ENCODE results near the gene UBE3B.

Gene UBE3B

DNA sequence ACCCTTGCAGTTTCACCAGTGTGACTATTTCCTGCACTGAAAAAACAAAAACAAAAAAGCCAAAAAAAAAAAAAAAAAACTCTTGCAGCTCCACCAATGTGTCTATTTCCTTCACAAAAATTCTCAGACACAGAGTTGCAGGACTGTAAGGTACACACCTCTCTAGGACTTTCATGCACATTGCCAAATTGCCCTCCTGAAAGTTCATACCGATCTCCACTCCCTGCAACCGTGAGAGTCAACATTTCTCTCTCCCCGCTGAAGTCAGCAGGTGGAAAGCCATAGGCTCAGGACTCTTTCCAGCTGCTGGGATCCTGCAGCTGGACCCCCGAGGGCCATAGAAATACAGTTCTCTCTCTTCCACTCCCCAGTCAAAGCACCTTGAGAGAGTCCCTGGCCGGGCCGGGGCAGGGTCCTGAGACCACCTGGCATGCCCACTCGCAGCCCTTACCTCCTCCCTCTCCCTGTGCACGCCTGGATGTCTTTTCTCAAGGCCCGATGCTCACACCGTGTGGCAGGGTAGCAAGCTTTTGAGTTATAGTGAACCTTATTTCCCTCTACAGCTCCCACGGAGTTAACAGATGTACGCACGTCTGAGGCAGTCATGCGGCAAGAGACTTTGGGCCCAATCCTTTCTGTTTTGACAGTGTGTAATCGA is 72.3 kb downstream of the UBE3B start:
- no peak for DNase-seq (ENCODE audit: low read depth in 4 of 4, low spot score in 1 of 4)

GRCh38 chr12:109550281-109550680 is 72.8 kb downstream of the UBE3B start:
- no peak for DNase-seq (ENCODE audit: low read depth in 4 of 4, low spot score in 1 of 4)

DNA sequence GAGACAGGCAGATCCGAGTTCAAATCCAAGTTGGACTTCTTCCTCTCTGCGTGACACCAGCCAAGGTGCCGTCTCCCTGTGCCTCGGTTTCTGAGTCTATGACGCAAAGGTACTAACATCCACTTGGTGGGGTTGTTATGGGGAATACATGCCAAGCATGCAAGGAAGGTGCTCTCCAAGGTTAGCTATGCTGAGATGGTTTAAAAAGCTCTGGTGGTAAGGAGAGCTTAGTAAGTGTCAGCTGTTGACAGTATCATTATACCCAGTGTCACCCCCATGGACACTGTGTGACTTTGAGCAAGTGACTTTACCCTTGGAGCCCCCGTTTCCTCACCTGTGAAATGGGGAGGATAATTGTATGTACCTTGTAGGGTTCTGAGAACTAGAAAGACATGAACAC is 73.7 kb downstream of the UBE3B start:
- no peak for DNase-seq (ENCODE audit: low read depth in 4 of 4, low spot score in 1 of 4)

DNA sequence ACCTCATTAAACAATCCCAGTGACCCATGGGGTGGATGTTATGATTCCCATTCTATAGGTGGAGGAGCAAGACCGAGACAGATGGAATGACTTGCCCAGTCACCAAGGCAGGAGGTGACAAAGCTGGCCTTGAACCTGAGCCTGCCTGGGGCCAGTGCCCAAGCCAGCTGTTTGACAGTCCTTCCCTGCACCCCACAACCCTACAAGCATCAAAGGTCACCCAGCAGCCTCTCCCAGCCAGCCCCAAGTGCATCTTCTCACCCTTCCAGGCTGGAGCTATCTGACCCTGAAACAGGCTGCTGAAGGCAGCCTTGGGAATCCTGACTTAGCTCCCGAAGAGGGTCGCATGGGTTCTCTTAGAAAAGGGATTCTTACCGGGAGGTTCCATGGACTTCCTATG is 75.5 kb downstream of the UBE3B start:
- no peak for DNase-seq (ENCODE audit: low read depth in 4 of 4, low spot score in 1 of 4)

DNA sequence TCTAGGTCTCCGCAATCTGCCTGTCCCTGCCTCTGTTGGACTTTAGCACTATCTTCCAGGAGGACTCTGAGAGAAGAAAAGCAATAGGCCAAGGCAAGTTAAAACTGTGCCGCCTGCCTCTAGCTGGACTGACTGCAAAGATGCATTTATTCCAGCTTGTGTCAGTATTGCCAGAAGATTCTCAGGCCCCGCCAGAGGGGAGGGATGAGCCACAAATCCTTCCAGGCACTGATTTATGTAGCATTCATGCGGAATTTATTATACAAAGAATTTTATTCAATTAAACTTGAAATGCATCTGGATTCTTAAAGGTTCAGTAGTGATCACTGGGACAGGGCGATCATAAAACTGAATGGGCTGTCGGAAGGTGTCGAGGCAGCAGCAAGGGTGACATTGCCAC is 76.0 kb downstream of the UBE3B start:
- no peak for DNase-seq (ENCODE audit: low read depth in 4 of 4, low spot score in 1 of 4)

GRCh38 chr12:109553906-109554500 is 76.6 kb downstream of the UBE3B start:
- DNase-seq (ENCODE audit: low read depth in 4 of 4, low spot score in 1 of 4), result no peak

- no peak for DNase-seq (ENCODE audit: low read depth in 4 of 4, low spot score in 1 of 4)
Observed at GRCh38 chr12:109554761-109555160, 77.3 kb downstream of the UBE3B start.

- no peak for DNase-seq (ENCODE audit: low read depth in 4 of 4, low spot score in 1 of 4)
Observed at GRCh38 chr12:109555431-109556315, 78.2 kb downstream of the UBE3B start.

GRCh38 chr12:109557200-109557599 is 79.8 kb downstream of the UBE3B start:
- DNase-seq (ENCODE audit: low read depth in 4 of 4, low spot score in 1 of 4), result no peak

- DNase-seq (ENCODE audit: low read depth in 4 of 4, low spot score in 1 of 4), result no peak
Observed at GRCh38 chr12:109557805-109558204, 80.4 kb downstream of the UBE3B start.

- DNase-seq (ENCODE audit: low read depth in 4 of 4, low spot score in 1 of 4), result no peak
Observed at GRCh38 chr12:109558374-109559199, 81.2 kb downstream of the UBE3B start.

DNA sequence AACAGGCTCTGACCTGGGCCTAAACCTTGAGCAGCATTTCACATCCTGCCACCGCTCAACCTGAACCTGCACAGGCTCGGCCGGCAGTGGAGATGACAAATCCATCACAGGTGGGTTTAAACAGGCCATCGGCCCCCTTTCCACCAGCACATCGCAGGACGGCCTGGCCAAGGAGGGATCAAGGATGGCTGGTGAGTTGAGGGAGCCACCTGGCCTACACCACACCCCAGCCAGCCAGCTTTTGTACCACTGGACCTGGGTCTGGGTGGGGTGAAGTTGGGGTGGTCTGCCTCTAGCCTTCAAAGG is 81.7 kb downstream of the UBE3B start:
- no peak for DNase-seq (ENCODE audit: low read depth in 4 of 4, low spot score in 1 of 4)

- no peak for DNase-seq (ENCODE audit: low read depth in 4 of 4, low spot score in 1 of 4)
Observed at GRCh38 chr12:109559601-109560000, 82.2 kb downstream of the UBE3B start.

GRCh38 chr12:109560867-109561710 is 83.7 kb downstream of the UBE3B start:
- no peak for DNase-seq (ENCODE audit: low read depth in 4 of 4, low spot score in 1 of 4)

DNA sequence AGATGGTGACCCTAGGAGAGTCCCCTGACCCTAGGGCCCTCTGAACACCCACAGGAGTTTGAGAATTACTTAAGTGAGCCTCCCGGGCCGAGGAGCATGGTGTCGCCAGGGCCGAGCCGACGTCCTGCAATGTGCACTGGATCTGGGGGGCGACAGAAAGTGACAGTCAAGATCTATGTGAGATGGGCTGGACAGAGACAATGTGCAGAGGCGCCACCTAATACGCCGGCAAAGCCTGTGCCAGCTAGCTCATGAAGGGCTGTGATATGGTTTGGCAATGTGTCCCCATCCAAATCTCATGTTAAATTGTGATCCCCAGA is 84.2 kb downstream of the UBE3B start:
- DNase-seq (ENCODE audit: low read depth in 4 of 4, low spot score in 1 of 4), result no peak

GRCh38 chr12:109562871-109563270 is 85.4 kb downstream of the UBE3B start:
- no peak for DNase-seq (ENCODE audit: low read depth in 4 of 4, low spot score in 1 of 4)

- DNase-seq (ENCODE audit: low read depth in 4 of 4, low spot score in 1 of 4), result no peak
Observed at GRCh38 chr12:109563291-109564284, 86.2 kb downstream of the UBE3B start.

DNA sequence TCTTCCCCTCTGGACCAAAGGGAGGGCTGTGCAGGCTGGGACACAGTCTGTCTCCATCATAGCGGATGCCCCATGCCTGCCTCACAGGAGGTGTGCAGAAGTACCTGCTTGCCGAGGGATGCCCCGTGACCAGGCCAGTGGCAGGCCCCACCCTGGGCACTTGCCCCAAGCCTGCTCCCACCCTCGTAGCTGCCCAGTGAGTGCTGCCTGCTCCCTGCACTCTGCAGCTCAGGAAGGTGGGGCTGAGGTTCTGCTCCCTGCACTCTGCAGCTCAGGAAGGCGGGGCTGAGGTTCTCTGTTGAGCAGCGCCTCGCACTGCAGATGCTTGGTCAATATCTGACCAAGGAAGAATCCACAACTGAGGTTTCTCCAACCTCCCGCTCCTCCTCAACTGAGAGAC is 89.0 kb downstream of the UBE3B start:
- DNase-seq (ENCODE audit: low read depth in 4 of 4, low spot score in 1 of 4), result no peak

GRCh38 chr12:109567296-109567695 is 89.9 kb downstream of the UBE3B start:
- no peak for DNase-seq (ENCODE audit: low read depth in 4 of 4, low spot score in 1 of 4)

GRCh38 chr12:109567967-109568366 is 90.5 kb downstream of the UBE3B start:
- no peak for DNase-seq (ENCODE audit: low read depth in 4 of 4, low spot score in 1 of 4)
